IMR-90 (cell line): ENCODE measurements around the gene SPECC1L.

Source experiments
- BHLHE40 ChIP-seq: fragments of 150-350 bp; IDR thresholded peaks from 2 replicates; pipeline ENCODE4 v1.6.1; 2016; ENCODE audit warnings: mild to moderate bottlenecking, low read depth, low read length
- CEBPB ChIP-seq: IDR thresholded peaks from 2 replicates; pipeline ENCODE4 v1.6.1; 2012; ENCODE audit warnings: low read depth, low read length, improper control_type of control experiment
- CHD1 ChIP-seq: IDR thresholded peaks from 2 replicates; pipeline ENCODE4 v1.6.1; 2012; ENCODE audit warnings: low read depth, low read length, improper control_type of control experiment
- MXI1 ChIP-seq: IDR thresholded peaks from 2 replicates; pipeline ENCODE4 v1.6.1; 2012; ENCODE audit warnings: low read depth, mild to moderate bottlenecking, low read length, moderate library complexity, borderline replicate concordance
- POLR2A ChIP-seq: IDR thresholded peaks from 2 replicates; pipeline ENCODE4 v1.6.1; 2012; ENCODE audit warnings: mild to moderate bottlenecking, low read depth, low read length
- RFX5 ChIP-seq: IDR thresholded peaks from 2 replicates; pipeline ENCODE4 v1.8.0; 2012; ENCODE audit warnings: low read depth, mild to moderate bottlenecking, low read length, moderate library complexity
- TF ChIP-seq, protein P1 (sequence below): fragments of 150-350 bp; IDR thresholded peaks from 2 replicates; pipeline ENCODE4 v1.6.1; 2017; ENCODE audit warnings: mild to moderate bottlenecking, antibody characterized with exemption, low read length, low read depth
- TF ChIP-seq, protein P2 (sequence below): conservative IDR thresholded peaks from 2 replicates; pipeline ENCODE4 v1.5.1; 2012; ENCODE audit warnings: mild to moderate bottlenecking, low read depth, low read length, improper control_type of control experiment
- TF ChIP-seq, protein P3 (sequence below): fragments of 150-350 bp; IDR thresholded peaks from 2 replicates; pipeline ENCODE4 v1.6.1; 2016; ENCODE audit warnings: low read depth, mild to moderate bottlenecking, low read length, moderate library complexity, borderline replicate concordance

DNA sequence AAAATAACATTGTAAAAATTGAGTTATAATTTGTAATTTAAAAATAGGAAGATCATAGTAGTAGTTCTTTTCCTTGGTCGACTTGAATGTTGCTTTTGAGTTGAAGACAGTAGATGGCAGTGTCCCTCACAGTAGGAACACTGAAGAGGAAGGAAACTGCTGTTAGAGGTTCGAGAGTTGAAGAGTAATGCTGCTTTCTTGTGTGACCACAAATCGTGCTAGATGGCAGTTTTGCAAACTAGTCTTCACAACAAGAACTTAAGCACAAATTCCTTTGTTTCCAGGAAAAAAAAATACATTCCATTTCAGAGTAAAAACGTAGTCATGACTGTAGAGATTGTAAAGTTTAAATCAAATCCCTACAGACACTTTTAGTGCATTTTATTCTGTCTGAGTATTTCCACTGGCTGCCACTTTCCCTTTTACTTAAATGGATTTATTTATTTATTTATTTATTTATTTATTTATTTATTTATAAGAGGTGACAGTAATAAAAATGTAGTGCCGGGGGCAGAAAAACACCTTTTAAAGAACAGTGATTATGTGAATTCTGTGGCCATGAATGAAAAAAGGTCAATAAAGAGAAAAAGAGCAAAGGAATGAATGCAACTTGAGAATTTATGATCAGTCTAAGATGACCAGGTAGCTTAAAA, 54.6 kb downstream of the SPECC1L start:
- TF ChIP-seq POLR2A: no peak
- TF ChIP-seq, protein P1, sequence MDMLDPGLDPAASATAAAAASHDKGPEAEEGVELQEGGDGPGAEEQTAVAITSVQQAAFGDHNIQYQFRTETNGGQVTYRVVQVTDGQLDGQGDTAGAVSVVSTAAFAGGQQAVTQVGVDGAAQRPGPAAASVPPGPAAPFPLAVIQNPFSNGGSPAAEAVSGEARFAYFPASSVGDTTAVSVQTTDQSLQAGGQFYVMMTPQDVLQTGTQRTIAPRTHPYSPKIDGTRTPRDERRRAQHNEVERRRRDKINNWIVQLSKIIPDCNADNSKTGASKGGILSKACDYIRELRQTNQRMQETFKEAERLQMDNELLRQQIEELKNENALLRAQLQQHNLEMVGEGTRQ: no peak
- TF ChIP-seq, protein P2, sequence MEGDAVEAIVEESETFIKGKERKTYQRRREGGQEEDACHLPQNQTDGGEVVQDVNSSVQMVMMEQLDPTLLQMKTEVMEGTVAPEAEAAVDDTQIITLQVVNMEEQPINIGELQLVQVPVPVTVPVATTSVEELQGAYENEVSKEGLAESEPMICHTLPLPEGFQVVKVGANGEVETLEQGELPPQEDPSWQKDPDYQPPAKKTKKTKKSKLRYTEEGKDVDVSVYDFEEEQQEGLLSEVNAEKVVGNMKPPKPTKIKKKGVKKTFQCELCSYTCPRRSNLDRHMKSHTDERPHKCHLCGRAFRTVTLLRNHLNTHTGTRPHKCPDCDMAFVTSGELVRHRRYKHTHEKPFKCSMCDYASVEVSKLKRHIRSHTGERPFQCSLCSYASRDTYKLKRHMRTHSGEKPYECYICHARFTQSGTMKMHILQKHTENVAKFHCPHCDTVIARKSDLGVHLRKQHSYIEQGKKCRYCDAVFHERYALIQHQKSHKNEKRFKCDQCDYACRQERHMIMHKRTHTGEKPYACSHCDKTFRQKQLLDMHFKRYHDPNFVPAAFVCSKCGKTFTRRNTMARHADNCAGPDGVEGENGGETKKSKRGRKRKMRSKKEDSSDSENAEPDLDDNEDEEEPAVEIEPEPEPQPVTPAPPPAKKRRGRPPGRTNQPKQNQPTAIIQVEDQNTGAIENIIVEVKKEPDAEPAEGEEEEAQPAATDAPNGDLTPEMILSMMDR: peak; percentile 86
- TF ChIP-seq, protein P3, sequence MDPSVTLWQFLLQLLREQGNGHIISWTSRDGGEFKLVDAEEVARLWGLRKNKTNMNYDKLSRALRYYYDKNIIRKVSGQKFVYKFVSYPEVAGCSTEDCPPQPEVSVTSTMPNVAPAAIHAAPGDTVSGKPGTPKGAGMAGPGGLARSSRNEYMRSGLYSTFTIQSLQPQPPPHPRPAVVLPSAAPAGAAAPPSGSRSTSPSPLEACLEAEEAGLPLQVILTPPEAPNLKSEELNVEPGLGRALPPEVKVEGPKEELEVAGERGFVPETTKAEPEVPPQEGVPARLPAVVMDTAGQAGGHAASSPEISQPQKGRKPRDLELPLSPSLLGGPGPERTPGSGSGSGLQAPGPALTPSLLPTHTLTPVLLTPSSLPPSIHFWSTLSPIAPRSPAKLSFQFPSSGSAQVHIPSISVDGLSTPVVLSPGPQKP: no peak
- no peak for TF ChIP-seq MXI1
- TF ChIP-seq CEBPB: no peak
- peak; percentile 42; the same call in 1 of the 2 replicates for TF ChIP-seq BHLHE40
- TF ChIP-seq CHD1: no peak
- no peak for TF ChIP-seq RFX5
